Measurements from ENCODE around the gene IFNAR2.

Gene IFNAR2

GRCh38 chr21:33268737-33269441 is 39.2 kb downstream of the IFNAR2 start:
- DNase-seq = no peak

DNA sequence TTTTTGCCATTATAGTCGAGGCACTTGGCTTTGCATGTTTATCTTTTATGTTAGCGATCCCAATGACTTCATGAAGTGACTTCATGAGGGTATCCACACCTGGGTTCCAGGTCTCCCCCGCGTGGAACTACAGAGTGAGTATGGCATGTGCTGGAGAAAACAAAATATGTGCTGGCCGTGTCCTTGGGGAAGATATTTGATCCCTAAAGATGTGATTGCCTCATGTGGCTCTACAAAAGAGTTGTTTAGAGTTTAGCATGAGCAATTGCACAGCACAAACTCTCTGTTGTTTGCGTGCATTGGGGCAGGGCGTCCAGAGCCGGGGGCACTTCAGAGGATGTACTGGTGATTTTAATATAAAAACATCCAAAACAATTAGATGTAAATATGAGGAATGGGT is 41.2 kb downstream of the IFNAR2 start:
- no peak for DNase-seq

DNA sequence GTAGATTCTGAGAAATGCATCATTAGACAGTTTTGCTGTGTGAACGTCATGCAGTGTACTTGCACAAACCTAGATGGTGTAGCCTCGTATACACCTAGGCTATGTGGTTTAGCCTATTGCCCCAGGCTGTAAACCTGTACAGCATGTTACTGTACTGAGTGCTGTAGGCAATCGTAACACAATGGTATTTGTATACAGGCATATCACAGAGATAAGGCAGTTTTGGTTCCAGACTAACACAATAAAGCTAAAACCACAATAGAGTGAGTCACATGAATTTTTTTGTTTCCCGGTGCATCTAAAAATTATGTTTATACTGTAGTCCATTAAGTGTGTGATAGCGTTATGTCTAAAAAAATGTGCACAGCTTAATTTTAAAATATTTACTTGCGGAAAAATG is 43.3 kb downstream of the IFNAR2 start:
- DNase-seq = no peak

- DNase-seq = no peak
These were observed 49.0 kb downstream of the IFNAR2 start for GRCh38 chr21:33278721-33279120.

DNA sequence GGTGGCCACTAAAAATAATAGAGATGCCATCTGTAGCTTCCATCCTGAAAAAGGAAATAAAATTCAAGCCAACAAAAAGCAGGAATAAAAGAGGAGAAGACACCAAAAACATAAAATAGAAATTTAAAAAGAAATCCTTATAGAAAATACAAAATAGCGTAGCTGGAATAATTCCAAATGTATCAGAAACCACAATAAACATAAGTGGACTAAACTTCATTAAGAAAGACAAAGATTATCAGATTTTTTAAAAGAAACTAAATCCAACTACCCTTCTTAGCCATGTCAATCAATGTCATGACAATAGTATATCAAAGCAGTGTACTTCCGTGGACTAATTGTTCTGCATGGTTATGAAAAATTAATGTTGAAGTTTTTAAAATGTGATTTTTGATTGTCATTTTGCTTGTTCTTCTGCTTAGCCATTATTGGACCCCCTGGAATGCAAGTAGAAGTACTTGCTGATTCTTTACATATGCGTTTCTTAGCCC is 49.6 kb downstream of the IFNAR2 start:
- no peak for DNase-seq
